Esophagus squamous epithelium (tissue), 4 donors: Measurements from ENCODE around the gene FHIT.

Experiments
- CTCF ChIP-seq, 6 experiments: fragments of 450-650 bp in 4 of 6; fragments of 200-600 bp in 2 of 6; sonication (generic) in 2 of 6; IDR thresholded peaks; one replicate each; pipeline ENCODE4 v1.5.1; 2016 to 2019; ENCODE audit warnings: antibody characterized with exemption in 6 of 6, mild to moderate bottlenecking in 4 of 6, moderate library complexity in 4 of 6
- POLR2A ChIP-seq, 4 donors: fragments of 450-650 bp; IDR thresholded peaks; one replicate each; pipeline ENCODE4 v1.6.1; 2017; ENCODE audit warnings: antibody characterized with exemption in 4 of 4, mild to moderate bottlenecking in 4 of 4, moderate library complexity in 3 of 4

GRCh38 chr3:60186359-60186758 is 1064.9 kb downstream of the FHIT start:
- no peak for TF ChIP-seq CTCF (IDR thresholded peaks at IDR 0.05)
- no peak for TF ChIP-seq POLR2A (IDR thresholded peaks at IDR 0.05)
